ENCODE data around the gene SNCB.

- no peak for TF ChIP-seq CTCF (conservative IDR thresholded peaks at IDR 0.05 in 1 of 2, IDR thresholded peaks at IDR 0.05 in 1 of 2; ENCODE audit: low read depth in 1 of 2, low read length in 2 of 2)
- TF ChIP-seq EZH2 (IDR thresholded peaks at IDR 0.05; ENCODE audit: low read length, missing control alignments) = no peak
Observed at GRCh38 chr5:176640616-176641015, 10.3 kb upstream of the SNCB start.
